HUES48 (cell line): Measurements from ENCODE around the gene FN3KRP.
A peak's percentile ranks its signal among the peaks of the same experiment; 100 is the strongest.

Experiments used
- H3K27ac ChIP-seq: one replicate; pipeline ENCODE4 v1.7.0; 2013; ENCODE audit warnings: low read depth, low read length, inconsistent platforms
- H3K27me3 ChIP-seq: 2 replicates; pipeline ENCODE4 v1.6.1; 2013; ENCODE audit warnings: mild to moderate bottlenecking, low read length; ENCODE audit not compliant: control insufficient read depth, insufficient read depth
- H3K36me3 ChIP-seq: 2 replicates; pipeline ENCODE4 v1.6.1; 2013; ENCODE audit warnings: low read length; ENCODE audit not compliant: control insufficient read depth, insufficient read depth
- H3K4me1 ChIP-seq: 2 replicates; pipeline ENCODE4 v1.6.1; 2013; ENCODE audit warnings: mild to moderate bottlenecking, low read length; ENCODE audit not compliant: control insufficient read depth, insufficient read depth
- H3K4me3 ChIP-seq: 2 replicates; pipeline ENCODE4 v1.5.1; 2013; ENCODE audit warnings: mild to moderate bottlenecking, low read depth, low read length
- H3K9ac ChIP-seq: 2 replicates; pipeline ENCODE4 v1.6.1; 2013; ENCODE audit warnings: mild to moderate bottlenecking, low read depth, low read length, moderate library complexity
- H3K9me3 ChIP-seq: 2 replicates; pipeline ENCODE4 v1.6.1; 2013; ENCODE audit warnings: low read length; ENCODE audit not compliant: control insufficient read depth, insufficient read depth

The FN3KRP gene

GRCh38 chr17:82690786-82691489 lies 25.6 kb upstream of the FN3KRP start:
- H3K4me3 ChIP-seq = no peak overlapping the region
- H3K4me1 ChIP-seq = no peaks in the 10 kb centered on the region
- H3K36me3 ChIP-seq = no peaks in the 10 kb centered on the region
- peaks cover under 1% of the 10 kb centered on the region for H3K27me3 ChIP-seq
- no peak overlapping the region for H3K9ac ChIP-seq
- no peak overlapping the region for H3K27ac ChIP-seq
- H3K9me3 ChIP-seq = no peaks in the 10 kb centered on the region; the same call in 1 of the 2 replicates

GRCh38 chr17:82691714-82692113 lies 24.8 kb upstream of the FN3KRP start:
- Histone ChIP-seq H3K36me3 (no peaks in the 10 kb centered on the region), H3K4me1 (no peaks in the 10 kb centered on the region), H3K9ac (no peak overlapping the region), H3K9me3 (no peaks in the 10 kb centered on the region; the same call in 1 of the 2 replicates), H3K4me3 (no peak overlapping the region), H3K27ac (no peak overlapping the region), H3K27me3 (peaks cover 8% of the 10 kb centered on the region)

GRCh38 chr17:82692268-82692667 lies 24.2 kb upstream of the FN3KRP start:
- Histone ChIP-seq H3K36me3 (no peaks in the 10 kb centered on the region), H3K4me3 (no peak overlapping the region), H3K4me1 (no peaks in the 10 kb centered on the region), H3K9ac (no peak overlapping the region), H3K27ac (no peak overlapping the region), H3K27me3 (peaks cover 14% of the 10 kb centered on the region), H3K9me3 (no peaks in the 10 kb centered on the region; the same call in 1 of the 2 replicates)

GRCh38 chr17:82693168-82693867 lies 23.2 kb upstream of the FN3KRP start:
- Histone ChIP-seq H3K9me3 (no peaks in the 10 kb centered on the region; the same call in 1 of the 2 replicates), H3K27me3 (peaks cover 23% of the 10 kb centered on the region), H3K4me3 (no peak overlapping the region), H3K4me1 (no peaks in the 10 kb centered on the region), H3K9ac (no peak overlapping the region), H3K27ac (no peak overlapping the region), H3K36me3 (no peaks in the 10 kb centered on the region)

GRCh38 chr17:82694647-82695046 lies 21.9 kb upstream of the FN3KRP start:
- H3K27me3 ChIP-seq = peaks cover 29% of the 10 kb centered on the region
- H3K36me3 ChIP-seq = no peaks in the 10 kb centered on the region
- H3K9ac ChIP-seq = no peak overlapping the region
- H3K9me3 ChIP-seq = no peaks in the 10 kb centered on the region; the same call in 1 of the 2 replicates
- no peak overlapping the region for H3K27ac ChIP-seq
- no peak overlapping the region for H3K4me3 ChIP-seq
- no peaks in the 10 kb centered on the region for H3K4me1 ChIP-seq

GRCh38 chr17:82696259-82696658 lies 20.2 kb upstream of the FN3KRP start:
- H3K27me3 ChIP-seq = peaks cover 38% of the 10 kb centered on the region

GRCh38 chr17:82696916-82697807 lies 19.3 kb upstream of the FN3KRP start:
- Histone ChIP-seq H3K9ac (no peak overlapping the region), H3K4me3 (peak overlapping the region; percentile 69; the same call in 1 of the 2 replicates), H3K9me3 (no peaks in the 10 kb centered on the region; the same call in 1 of the 2 replicates), H3K36me3 (no peaks in the 10 kb centered on the region), H3K4me1 (no peaks in the 10 kb centered on the region), H3K27ac (no peak overlapping the region), H3K27me3 (peaks cover 38% of the 10 kb centered on the region)

More at GRCh38 chr17:82696259-82696658, 20.2 kb upstream of the FN3KRP start:
- no peaks in the 10 kb centered on the region for H3K36me3 ChIP-seq
- H3K4me1 ChIP-seq = no peaks in the 10 kb centered on the region
- no peak overlapping the region for H3K27ac ChIP-seq
- no peak overlapping the region for H3K9ac ChIP-seq
- H3K4me3 ChIP-seq = no peak overlapping the region
- no peaks in the 10 kb centered on the region; the same call in 1 of the 2 replicates for H3K9me3 ChIP-seq

GRCh38 chr17:82697808-82698064 lies 18.8 kb upstream of the FN3KRP start:
- H3K4me3 ChIP-seq = peak overlapping the region; percentile 69; the same call in 1 of the 2 replicates
- H3K4me1 ChIP-seq = no peaks in the 10 kb centered on the region
- no peak overlapping the region for H3K27ac ChIP-seq
- peaks cover 38% of the 10 kb centered on the region for H3K27me3 ChIP-seq
- H3K9ac ChIP-seq = no peak overlapping the region
- H3K9me3 ChIP-seq = no peaks in the 10 kb centered on the region; the same call in 1 of the 2 replicates
- H3K36me3 ChIP-seq = no peaks in the 10 kb centered on the region

- Histone ChIP-seq H3K9ac (no peak within 1 kb of the TSS), H3K4me3 (peak within 1 kb of the TSS; percentile 79), H3K36me3 (no peaks in the 10 kb centered on the region), H3K4me1 (no peaks in the 10 kb centered on the region), H3K9me3 (no peaks in the 10 kb centered on the region; the same call in 1 of the 2 replicates), H3K27ac (no peak within 1 kb of the TSS), H3K27me3 (peaks cover 38% of the 10 kb centered on the region)
Measured at GRCh38 chr17:82698065-82698973, 18.2 kb upstream of the FN3KRP start, which contains the start of gene RAB40B. RAB40B (minus strand) TSS chr17:82698698; CDS start chr17:82698596, 102 bp downstream.

- peak overlapping the region; percentile 79 for H3K4me3 ChIP-seq
- H3K27me3 ChIP-seq = peaks cover 38% of the 10 kb centered on the region
- no peaks in the 10 kb centered on the region for H3K36me3 ChIP-seq
- no peak overlapping the region for H3K27ac ChIP-seq
- no peaks in the 10 kb centered on the region for H3K4me1 ChIP-seq
- H3K9ac ChIP-seq = no peak overlapping the region
- H3K9me3 ChIP-seq = no peaks in the 10 kb centered on the region; the same call in 1 of the 2 replicates
Measured at GRCh38 chr17:82698974-82699442, 17.5 kb upstream of the FN3KRP start.
